Nephron (organoid): ENCODE measurements around the gene COPZ1.

Source experiments
- H3K27ac Mint-ChIP-seq, 3 experiments: 2 replicates each; pipeline ENCODE4 v1.8.0; 2020; ENCODE audit warnings: mixed read lengths in 3 of 3, mild to moderate bottlenecking in 2 of 3, moderate library complexity in 1 of 3
- H3K27me3 Mint-ChIP-seq: 2 replicates; pipeline ENCODE4 v1.8.0; 2021; ENCODE audit warnings: low read depth, mild to moderate bottlenecking, moderate library complexity, mixed read lengths
- H3K36me3 Mint-ChIP-seq: 2 replicates; pipeline ENCODE4 v1.8.0; 2020; ENCODE audit warnings: low read depth, mixed read lengths
- H3K4me1 Mint-ChIP-seq: 2 replicates; pipeline ENCODE4 v1.8.0; 2020; ENCODE audit warnings: mixed read lengths
- H3K4me3 Mint-ChIP-seq, 3 experiments: 2 replicates each; pipeline ENCODE4 v1.8.0; 2020; ENCODE audit warnings: mild to moderate bottlenecking in 3 of 3, mixed read lengths in 3 of 3, moderate library complexity in 2 of 3
- H3K9me3 Mint-ChIP-seq: 2 replicates; pipeline ENCODE4 v1.8.0; 2020; ENCODE audit warnings: mixed read lengths
- CTCF ChIP-seq, 3 experiments: fragments of 200-600 bp; sonication (generic); IDR thresholded peaks; one replicate each; pipeline ENCODE4 v1.5.0; 2021; ENCODE audit warnings: antibody characterized with exemption in 3 of 3; ENCODE audit not compliant: unreplicated experiment in 3 of 3

Gene COPZ1

GRCh38 chr12:54368709-54369596 is 44.0 kb downstream of the COPZ1 start:
- no peaks in the 10 kb centered on the region for H3K27me3 Mint-ChIP-seq
- peaks cover 59% of the 10 kb centered on the region for H3K4me1 Mint-ChIP-seq
- H3K27ac Mint-ChIP-seq = peak overlapping the region; percentile 87 to 90 (median 89)
- H3K4me3 Mint-ChIP-seq = peak overlapping the region; percentile 64 to 86 (median 79)
- H3K9me3 Mint-ChIP-seq = no peaks in the 10 kb centered on the region
- peak; percentile 77 to 83 (median 78) for TF ChIP-seq CTCF (IDR thresholded peaks at IDR 0.05; ENCODE audit: unreplicated experiment in 3 of 3)
- peaks cover 7% of the 10 kb centered on the region for H3K36me3 Mint-ChIP-seq

GRCh38 chr12:54369597-54370131 is 44.7 kb downstream of the COPZ1 start:
- peaks cover 7% of the 10 kb centered on the region for H3K36me3 Mint-ChIP-seq
- no peaks in the 10 kb centered on the region for H3K9me3 Mint-ChIP-seq
- peaks cover under 1% of the 10 kb centered on the region for H3K27me3 Mint-ChIP-seq
- H3K4me1 Mint-ChIP-seq = peaks cover 66% of the 10 kb centered on the region
- TF ChIP-seq CTCF (IDR thresholded peaks at IDR 0.05; ENCODE audit: unreplicated experiment in 3 of 3) = no peak
- peak overlapping the region; percentile 87 to 90 (median 89) for H3K27ac Mint-ChIP-seq
- peak overlapping the region; percentile 64 to 86 (median 79) for H3K4me3 Mint-ChIP-seq

- peak; percentile 95 to 98 (median 96) for TF ChIP-seq CTCF (IDR thresholded peaks at IDR 0.05; ENCODE audit: unreplicated experiment in 3 of 3)
- peak overlapping the region in 2 of 3 experiments; percentile 77 to 86 for H3K27ac Mint-ChIP-seq
- peaks cover 6% of the 10 kb centered on the region for H3K27me3 Mint-ChIP-seq
- H3K4me3 Mint-ChIP-seq = peak overlapping the region; percentile 53 to 73 (median 62)
- H3K4me1 Mint-ChIP-seq = peaks cover 72% of the 10 kb centered on the region
- H3K36me3 Mint-ChIP-seq = peaks cover 7% of the 10 kb centered on the region
- H3K9me3 Mint-ChIP-seq = no peaks in the 10 kb centered on the region
Measured at GRCh38 chr12:54370171-54370730, 45.3 kb downstream of the COPZ1 start.

- Mint-ChIP-seq H3K9me3 (no peaks in the 10 kb centered on the region), H3K27me3 (peaks cover 6% of the 10 kb centered on the region), H3K4me1 (peaks cover 85% of the 10 kb centered on the region), H3K27ac (peak overlapping the region; percentile 70 to 86 (median 77)), H3K4me3 (peak overlapping the region; percentile 30 to 62 (median 53)), H3K36me3 (peaks cover 7% of the 10 kb centered on the region)
- no peak for TF ChIP-seq CTCF (IDR thresholded peaks at IDR 0.05; ENCODE audit: unreplicated experiment in 3 of 3)
Measured at GRCh38 chr12:54371328-54372112, 46.6 kb downstream of the COPZ1 start.

GRCh38 chr12:54372113-54372806 is 47.3 kb downstream of the COPZ1 start:
- H3K27ac Mint-ChIP-seq = peak overlapping the region; percentile 70 to 86 (median 77)
- H3K9me3 Mint-ChIP-seq = no peaks in the 10 kb centered on the region
- no peak for TF ChIP-seq CTCF (IDR thresholded peaks at IDR 0.05; ENCODE audit: unreplicated experiment in 3 of 3)
- peaks cover 7% of the 10 kb centered on the region for H3K36me3 Mint-ChIP-seq
- H3K4me1 Mint-ChIP-seq = peaks cover 87% of the 10 kb centered on the region
- H3K4me3 Mint-ChIP-seq = peak overlapping the region; percentile 29 to 51 (median 30)
- H3K27me3 Mint-ChIP-seq = peaks cover 6% of the 10 kb centered on the region
